8988T (cell line): ENCODE results near the gene HOMEZ.
"Not testable (repeated sequence)": the region's sequence is repeated elsewhere in the genome, so short reads cannot be mapped to it uniquely, and the experiment has no call there.

Experiments
- DNase-seq: peaks from one replicate; pipeline ENCODE4 v3.0.0; 2011

The HOMEZ gene

DNA sequence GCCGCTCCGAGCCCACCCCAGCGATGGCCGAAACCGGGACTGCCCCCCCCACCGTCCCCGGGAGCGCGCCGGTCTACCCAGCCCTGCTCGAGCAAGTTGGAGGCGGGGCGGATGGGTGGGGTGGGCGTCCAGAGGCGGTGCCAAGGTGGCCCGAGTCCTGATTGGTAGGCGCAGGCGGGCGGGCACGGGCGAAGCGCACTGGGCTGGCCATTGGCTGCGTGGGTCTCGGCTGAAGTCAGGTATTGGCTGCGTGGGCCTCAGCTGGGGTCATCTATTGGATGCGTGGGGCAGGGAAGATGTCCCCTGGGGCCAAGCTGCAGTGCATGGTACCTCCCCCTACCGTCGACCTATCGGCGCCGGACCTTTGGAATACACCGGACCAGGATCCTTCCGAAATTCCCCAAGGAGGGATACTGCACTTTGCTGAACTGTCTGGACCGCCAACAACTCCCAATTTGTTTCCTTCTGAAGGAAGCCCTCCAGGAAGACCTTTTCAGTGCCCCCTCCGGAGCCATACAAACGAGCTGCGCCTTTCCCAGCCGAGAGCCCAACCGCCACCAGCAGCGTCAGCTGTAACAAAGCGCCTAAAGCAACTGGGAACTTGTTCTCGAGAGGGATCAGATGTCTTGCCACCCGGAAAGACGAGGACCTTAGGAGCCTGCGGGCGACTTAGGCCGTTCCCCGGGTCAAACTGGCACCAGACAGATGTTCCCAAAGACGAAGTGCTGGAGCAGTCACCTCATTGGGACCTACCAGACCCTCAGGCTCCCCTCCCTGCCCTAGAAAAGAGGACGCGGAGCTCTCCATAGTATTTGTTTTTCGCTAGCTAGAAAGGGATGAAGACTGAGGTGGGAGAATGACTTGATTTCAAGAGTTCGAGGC lies at the start of gene HOMEZ:
Gene HOMEZ (minus strand): TSS at position 113 of the 882 bp plus-strand sequence. CDS start 180 bp downstream, outside the sequence.
- peak; percentile 71 for DNase-seq

- no peak for DNase-seq
Observed at GRCh38 chr14:23335623-23336022, 49.7 kb upstream of the HOMEZ start.

DNA sequence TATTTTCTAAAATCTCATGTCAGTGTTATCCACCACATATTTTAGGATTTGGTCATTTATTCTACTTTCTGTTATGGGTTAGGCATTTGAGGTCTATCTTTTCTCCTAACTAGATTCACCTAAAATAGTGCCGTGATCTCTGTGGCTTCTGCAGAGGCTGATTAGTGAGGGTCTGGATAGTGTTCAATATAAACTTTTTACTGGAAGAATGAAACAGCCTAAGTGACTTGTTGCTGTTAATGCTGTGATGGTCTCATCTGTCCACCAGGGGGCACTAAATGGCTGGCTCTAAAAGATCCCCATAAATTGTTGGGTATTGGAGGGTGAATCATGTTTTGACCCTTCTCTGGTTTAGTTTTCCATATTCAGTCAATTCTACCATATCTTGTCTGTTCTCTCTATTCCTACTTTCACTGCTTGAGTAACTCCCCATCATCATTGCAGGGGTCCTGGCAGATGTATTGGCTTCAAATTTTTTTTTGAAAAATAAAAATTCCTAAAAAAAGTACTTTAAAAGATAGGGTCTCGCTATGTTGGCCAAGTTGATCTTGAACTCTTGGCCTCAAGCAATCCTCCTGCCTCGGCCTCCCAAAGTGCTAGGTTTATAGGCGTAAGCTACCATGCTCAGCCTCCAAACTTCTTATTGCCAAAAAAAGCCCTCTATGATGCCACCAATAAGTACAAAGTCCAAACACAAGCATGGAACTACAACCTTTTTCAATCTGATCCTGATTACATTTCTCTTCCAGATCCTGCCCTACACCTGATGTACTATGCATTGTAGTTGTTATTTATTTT lies 42.2 kb upstream of the HOMEZ start:
- no peak for DNase-seq

- DNase-seq = no peak
Observed at GRCh38 chr14:23326491-23327332, 40.8 kb upstream of the HOMEZ start.

- not testable (repeated sequence) for DNase-seq
Observed at GRCh38 chr14:23325746-23326145, 39.8 kb upstream of the HOMEZ start.

DNA sequence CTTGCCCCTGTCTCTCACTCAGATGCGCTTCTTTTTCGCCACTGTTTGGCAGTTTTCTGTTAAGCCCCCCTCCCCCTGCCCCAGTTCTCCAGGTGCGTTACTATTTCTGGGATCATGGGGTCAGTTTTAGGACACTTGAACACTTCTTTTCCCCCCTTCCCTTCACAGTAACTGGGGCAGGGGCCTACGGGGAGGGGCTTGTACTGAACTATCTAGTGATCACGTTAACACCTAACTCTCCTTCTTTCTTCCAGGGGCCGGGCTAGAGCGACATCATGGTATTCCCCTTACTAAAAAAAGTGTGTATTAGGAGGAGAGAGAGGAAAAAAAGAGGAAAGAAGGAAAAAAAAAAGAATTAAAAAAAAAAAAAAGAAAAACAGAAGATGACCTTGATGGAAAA lies 39.1 kb upstream of the HOMEZ start:
- DNase-seq = no peak

DNA sequence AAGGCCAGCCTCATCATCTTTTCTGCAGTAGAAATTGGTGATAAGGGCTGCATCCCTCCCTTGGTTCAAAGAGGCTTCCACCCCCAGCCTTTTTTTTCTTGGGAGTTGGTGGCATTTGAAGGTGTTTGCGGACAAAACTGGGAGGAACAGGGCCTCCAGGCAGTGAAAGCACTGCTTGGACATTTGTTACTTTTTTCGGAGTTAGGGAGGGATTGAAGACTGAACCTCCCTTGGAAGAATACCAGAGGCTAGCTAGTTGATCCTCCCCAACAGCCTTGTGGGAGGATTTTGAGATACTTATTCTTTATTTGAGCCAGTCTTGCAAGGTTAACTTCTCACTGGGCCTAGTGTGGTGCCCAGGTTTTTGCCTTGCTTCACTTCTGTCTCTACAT lies 38.5 kb upstream of the HOMEZ start:
- DNase-seq = no peak

DNA sequence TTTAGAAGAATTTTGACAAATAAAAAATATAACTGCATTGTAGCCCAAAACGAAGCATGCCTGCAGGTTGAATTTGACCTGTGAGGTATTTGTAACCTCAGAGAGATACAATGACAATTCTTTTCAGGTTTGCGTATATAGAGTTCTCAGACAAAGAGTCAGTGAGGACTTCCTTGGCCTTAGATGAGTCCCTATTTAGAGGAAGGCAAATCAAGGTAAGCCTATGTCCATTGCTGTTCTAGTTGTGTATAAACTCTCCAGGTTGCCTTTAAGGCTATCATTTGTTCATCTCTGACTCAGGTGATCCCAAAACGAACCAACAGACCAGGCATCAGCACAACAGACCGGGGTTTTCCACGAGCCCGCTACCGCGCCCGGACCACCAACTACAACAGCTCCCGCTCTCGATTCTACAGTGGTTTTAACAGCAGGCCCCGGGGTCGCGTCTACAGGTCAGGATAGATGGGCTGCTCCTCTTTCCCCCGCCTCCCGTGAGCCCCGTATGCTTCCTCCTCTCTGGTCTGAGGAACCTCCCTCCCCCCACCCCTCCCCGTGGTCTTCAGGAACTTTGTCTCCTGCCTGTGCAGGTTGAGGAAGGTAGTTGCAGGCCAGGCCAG lies 38.0 kb upstream of the HOMEZ start:
- DNase-seq = no peak

DNA sequence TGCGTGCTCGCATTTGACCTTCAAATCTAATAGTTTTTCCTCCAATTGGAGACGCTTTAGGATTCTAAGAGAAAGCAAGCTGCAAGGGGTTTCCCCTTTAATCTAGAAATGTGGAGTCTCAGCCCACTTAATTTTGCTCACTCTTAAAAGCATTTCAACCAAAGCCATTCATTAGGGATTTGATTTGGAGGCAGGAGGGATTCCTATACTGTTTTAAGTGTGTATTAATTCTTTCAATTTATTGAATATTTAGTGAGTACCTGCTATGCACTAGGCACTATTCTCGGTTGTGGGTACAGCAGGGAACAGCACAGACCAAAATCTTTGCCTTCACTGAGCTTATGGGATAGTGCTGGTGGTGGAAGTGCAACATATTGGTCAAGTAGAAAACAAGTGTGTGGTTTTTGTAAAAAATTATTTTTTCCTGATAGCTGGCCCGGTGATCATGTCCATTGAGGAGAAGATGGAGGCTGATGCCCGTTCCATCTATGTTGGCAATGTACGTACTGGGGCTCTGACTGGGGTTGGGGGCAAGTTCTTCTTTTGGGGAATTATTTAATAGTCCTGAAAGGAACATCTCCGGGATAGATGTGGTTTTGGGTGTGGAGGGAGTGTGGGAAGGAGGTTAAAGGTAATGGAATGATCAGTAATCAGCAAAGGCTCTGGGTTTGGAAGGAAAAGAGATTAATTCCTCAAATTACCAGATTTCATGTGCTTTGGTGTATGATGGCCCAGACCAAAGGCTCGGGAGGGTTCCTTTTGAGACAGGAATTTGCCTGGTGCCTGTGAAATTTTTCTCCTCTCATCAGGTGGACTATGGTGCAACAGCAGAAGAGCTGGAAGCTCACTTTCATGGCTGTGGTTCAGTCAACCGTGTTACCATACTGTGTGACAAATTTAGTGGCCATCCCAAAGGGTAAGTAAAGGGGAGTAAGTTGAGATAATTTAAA lies 36.9 kb upstream of the HOMEZ start:
- DNase-seq = no peak

- DNase-seq = no peak
Observed at GRCh38 chr14:23321572-23322547, 35.9 kb upstream of the HOMEZ start.

DNA sequence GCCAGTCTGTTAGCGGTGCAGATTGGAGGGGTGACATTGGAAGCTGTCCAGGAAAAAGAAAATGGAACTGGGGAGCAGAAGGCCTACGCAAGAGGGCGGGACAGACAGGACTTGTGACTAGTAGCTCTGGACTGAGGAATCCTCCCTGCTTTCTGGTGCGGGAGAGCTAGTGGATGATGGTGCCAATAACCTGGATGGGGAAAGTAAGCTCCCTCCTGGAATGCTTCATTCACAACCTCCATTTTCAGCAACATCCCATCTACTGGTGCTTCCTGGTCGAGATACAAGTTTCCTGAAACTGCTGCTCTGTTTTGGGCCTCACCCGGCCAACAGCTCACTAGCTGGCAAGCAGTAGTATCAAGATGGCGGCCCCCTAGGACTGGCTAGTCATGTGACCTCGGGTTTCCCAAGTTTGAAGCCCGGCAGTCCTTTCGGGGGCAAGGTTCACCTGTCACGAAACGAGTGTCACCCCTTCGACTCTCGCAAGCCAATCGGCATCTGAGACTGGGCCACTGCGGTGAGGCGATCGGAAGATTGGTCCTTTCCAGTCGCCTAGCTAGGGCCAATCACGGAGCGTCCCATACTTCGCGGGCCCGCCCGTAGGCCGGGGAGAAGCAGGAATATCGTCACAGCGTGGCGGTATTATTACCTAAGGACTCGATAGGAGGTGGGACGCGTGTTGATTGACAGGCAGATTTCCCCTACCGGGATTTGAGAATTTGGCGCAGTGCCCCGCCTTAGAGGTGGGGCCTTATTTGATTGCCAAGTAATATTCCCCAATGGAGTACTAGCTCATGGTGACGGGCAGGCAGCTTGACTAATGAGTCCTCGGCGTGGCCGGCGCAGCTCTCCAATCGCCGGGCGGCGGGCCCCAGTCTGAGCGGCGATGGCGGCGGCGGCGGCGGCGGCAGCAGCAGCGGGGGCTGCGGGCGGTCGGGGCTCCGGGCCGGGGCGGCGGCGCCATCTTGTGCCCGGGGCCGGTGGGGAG lies 34.9 kb upstream of the HOMEZ start, which contains the start of gene PABPN1:
Gene PABPN1 (plus strand): TSS at position 874 of the 988 bp plus-strand sequence. CDS start 13 bp downstream, at position 887.
- peak; percentile 79 for DNase-seq

DNA sequence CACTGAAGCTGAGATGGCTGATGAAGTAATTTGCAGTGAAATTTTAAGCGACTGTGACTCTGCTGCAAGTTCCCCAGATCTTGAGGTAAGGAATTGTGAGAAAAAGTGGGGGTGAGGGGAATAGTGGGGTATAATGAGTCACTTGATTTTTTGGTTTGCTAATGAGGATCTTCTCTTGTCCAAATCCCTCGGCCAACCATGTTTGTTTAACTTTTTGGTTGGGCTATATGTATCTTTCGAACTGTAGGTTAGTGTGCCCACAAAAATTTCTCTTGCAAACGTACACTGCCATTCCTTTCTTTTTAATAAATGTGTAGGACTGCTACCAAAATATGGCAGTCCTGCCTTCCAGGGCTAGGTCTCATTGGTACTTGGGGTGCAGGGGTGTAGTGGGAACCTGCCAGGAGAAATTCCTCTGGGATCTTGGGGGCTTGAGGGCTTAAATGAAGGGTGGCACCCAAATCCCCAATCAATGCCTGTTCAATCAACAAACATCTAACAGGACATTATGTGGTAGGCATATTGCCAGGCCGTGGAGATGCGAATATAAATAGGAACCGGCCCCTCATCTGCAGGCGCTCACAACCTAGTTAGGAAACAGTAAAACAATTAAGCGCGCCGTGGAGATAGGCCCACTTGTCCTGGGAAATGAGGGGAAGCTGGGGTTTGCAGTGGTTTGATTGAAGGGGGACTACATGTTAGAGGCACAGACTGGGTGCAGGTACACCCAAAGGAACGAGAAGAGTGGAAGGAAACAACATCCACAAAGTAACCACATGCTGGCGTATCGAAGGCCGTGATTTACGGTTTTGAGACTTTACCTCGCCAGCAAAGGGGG lies 34.0 kb upstream of the HOMEZ start:
- no peak for DNase-seq

DNA sequence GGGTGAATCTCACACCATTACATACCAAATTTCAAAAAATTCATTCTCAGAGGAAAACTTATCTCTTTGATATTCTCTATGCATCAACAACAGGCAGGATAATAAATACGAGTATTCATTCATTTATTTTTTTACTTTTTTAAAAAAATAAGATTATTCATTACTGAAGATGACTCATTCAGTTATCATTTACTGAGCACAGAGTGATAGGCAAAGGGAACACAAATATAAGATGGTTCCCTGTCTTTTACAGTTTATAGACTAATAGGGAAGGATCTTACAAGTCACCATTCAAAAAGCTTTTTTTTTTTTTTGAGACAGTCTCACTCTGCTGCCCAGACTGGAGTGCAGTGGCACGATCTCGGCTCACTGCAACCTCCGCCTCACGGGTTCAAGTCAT lies 30.4 kb upstream of the HOMEZ start:
- no peak for DNase-seq

GRCh38 chr14:23310546-23310945 lies 24.6 kb upstream of the HOMEZ start:
- DNase-seq = no peak

GRCh38 chr14:23308721-23309445 lies 23.0 kb upstream of the HOMEZ start:
- no peak for DNase-seq

GRCh38 chr14:23307687-23308644 lies 22.0 kb upstream of the HOMEZ start:
- no peak for DNase-seq
